HG02938 (cell line): Measurements from ENCODE around the gene SFPQ.
A peak's percentile ranks its signal among the peaks of the same experiment; 100 is the strongest.
"Not testable (repeated sequence)": the region's sequence is repeated elsewhere in the genome, so short reads cannot be mapped to it uniquely, and the experiment has no call there.

Source experiments
- ATAC-seq: cut with Tn5 transposase; IDR thresholded peaks from one replicate; pipeline ENCODE4 v1.9.1; 2021; ENCODE audit warnings: mild to moderate bottlenecking, moderate library complexity; ENCODE audit not compliant: unreplicated experiment

The SFPQ gene, protein sequence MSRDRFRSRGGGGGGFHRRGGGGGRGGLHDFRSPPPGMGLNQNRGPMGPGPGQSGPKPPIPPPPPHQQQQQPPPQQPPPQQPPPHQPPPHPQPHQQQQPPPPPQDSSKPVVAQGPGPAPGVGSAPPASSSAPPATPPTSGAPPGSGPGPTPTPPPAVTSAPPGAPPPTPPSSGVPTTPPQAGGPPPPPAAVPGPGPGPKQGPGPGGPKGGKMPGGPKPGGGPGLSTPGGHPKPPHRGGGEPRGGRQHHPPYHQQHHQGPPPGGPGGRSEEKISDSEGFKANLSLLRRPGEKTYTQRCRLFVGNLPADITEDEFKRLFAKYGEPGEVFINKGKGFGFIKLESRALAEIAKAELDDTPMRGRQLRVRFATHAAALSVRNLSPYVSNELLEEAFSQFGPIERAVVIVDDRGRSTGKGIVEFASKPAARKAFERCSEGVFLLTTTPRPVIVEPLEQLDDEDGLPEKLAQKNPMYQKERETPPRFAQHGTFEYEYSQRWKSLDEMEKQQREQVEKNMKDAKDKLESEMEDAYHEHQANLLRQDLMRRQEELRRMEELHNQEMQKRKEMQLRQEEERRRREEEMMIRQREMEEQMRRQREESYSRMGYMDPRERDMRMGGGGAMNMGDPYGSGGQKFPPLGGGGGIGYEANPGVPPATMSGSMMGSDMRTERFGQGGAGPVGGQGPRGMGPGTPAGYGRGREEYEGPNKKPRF

GRCh38 chr1:35192853-35193664 is at the start of gene SFPQ:
TSS of gene SFPQ (minus strand) at chr1:35193145. CDS start at chr1:35193049, 96 bp downstream.
- peak; percentile 92 for ATAC-seq

DNA sequence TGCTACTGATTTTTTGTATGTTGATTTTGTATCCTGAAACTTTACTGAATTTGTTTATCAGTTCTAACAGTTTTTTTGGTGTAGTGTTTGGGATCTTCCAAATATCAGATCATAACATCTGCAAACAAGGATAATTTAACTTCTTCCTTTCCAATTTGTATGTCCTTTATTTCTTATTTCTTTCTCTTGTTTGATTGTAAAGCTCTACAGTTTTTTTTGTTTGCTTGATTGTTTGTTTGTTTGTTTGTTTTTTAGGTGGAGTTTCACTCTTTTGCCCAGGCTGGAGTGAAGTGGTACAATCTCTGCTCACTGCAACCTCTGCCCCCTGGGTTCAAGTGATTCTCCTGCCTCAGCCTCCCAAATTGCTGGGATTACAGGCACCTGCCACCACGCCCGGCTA is 43.8 kb upstream of the SFPQ start:
- not testable (repeated sequence) for ATAC-seq

DNA sequence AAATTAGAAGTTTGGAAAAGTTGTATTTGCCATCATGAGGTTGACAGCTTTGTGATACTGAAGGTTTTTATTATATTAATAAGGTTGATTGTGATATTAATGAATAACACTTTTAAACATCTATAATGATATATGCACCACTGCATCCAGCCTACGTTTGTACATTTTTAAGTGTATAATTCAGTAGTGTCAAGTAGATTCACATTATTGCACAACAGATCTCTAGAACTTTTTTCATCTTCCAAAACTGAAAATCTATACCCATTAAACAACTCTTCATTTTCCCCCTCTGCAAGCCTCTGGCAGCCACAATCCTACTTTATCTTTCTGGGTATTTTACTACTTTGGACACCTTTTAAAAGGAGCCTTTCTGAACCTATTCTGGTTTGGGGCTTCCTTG is 38.3 kb upstream of the SFPQ start:
- ATAC-seq, result no peak

GRCh38 chr1:35229587-35230360 is 36.8 kb upstream of the SFPQ start:
- no peak for ATAC-seq

DNA sequence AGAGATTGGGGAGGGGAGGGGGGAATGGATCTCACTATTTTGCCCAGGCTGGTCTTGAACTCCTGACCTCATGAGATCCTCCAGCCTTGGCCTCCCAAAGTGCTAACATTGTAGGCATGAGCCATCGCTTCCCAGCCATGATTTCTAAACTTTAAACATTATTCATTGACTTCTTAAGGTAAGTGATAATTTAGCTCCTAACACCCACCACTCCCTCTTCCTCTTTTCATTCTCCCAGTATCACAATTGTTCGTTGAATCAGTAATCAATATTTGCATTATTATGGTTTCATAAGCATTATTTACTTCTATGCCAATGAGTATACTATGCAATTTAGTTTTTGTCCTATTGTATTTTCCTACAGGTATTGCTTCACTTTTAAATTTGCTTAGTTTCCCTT is 33.6 kb upstream of the SFPQ start:
- no peak for ATAC-seq

- ATAC-seq, result no peak
Observed at GRCh38 chr1:35223084-35223630, 30.2 kb upstream of the SFPQ start.

GRCh38 chr1:35222322-35223083 is 29.6 kb upstream of the SFPQ start:
- no peak for ATAC-seq

GRCh38 chr1:35220976-35221375 is 28.0 kb upstream of the SFPQ start:
- no peak for ATAC-seq

DNA sequence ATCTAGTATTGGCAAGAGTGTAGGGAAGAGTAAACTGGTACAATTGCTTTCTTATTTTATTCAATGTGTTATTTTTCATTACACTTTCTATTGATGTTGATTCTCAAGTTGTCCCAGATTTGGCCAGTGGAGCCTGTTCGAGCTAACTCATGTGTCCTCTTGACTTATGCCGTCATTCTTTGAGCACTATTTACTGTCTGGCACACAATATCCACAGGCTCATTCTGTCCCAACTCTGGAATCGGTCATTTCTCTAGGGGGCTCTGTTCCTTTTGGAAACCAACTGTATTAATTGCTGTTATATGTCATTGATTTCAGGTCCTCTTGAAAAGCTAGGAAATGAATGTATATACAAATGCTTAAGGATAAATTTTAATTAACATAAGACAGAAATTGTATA is 22.4 kb upstream of the SFPQ start:
- no peak for ATAC-seq

DNA sequence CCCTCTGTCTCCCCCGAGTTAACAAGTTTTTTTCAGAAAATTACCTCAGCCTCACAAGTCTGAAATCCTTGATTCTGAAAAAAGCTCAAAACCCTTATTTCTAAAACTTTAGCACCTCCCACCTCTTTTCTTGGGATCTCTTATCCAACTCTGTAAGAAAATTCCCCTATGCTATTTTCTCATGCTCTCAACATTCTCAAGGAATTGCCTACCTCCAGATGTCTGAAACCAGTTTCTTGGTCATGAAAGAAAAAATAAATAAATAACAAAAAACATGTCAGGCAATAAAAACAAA is 18.1 kb upstream of the SFPQ start:
- no peak for ATAC-seq

- no peak for ATAC-seq
Observed at GRCh38 chr1:35210321-35211119, 17.6 kb upstream of the SFPQ start.

DNA sequence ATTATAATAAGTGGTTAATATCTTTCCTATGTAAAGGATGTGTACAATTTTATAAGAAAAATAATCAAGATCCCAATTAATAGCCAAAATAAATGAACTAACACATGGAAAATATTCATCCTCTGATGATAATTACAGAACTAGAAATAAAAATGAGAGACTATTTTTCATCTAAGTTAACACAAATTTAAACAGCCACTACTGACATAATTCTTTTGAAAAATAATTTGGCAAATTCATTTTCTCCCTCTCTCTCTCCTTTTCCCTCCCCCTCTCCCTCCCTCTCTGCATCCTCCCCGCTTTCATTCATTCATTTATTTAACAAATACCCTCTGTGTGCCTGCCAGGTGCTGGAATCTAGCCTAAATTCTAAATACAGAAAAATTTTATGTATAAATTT is 10.3 kb upstream of the SFPQ start:
- ATAC-seq, result no peak

- no peak for ATAC-seq
Observed at GRCh38 chr1:35202048-35202719, 9.2 kb upstream of the SFPQ start.

- no peak for ATAC-seq
Observed at GRCh38 chr1:35201631-35202030, 8.7 kb upstream of the SFPQ start.

DNA sequence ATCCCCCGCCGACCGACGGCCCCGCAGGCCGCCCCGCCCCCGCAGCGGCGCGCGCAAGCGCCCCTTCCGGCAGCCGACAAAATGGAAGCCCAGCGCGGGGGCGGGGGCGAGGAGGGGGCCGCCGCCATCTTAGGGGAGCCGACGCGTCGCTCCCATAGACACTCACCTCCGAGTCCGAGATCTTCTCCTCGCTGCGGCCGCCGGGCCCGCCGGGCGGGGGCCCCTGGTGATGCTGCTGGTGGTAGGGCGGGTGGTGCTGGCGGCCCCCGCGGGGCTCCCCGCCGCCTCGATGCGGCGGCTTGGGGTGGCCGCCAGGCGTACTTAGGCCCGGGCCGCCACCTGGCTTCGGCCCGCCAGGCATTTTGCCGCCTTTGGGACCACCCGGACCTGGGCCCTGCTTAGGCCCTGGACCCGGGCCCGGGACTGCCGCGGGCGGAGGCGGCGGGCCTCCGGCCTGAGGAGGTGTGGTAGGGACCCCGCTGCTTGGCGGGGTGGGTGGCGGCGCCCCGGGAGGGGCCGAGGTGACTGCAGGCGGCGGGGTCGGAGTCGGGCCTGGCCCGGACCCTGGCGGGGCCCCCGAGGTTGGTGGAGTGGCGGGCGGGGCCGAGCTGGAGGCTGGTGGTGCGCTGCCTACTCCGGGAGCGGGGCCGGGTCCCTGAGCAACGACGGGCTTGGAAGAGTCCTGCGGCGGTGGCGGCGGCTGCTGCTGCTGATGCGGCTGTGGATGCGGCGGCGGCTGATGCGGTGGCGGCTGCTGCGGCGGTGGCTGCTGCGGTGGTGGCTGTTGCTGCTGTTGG is 691 bp downstream of the SFPQ start:
- ATAC-seq, result peak; percentile 27

DNA sequence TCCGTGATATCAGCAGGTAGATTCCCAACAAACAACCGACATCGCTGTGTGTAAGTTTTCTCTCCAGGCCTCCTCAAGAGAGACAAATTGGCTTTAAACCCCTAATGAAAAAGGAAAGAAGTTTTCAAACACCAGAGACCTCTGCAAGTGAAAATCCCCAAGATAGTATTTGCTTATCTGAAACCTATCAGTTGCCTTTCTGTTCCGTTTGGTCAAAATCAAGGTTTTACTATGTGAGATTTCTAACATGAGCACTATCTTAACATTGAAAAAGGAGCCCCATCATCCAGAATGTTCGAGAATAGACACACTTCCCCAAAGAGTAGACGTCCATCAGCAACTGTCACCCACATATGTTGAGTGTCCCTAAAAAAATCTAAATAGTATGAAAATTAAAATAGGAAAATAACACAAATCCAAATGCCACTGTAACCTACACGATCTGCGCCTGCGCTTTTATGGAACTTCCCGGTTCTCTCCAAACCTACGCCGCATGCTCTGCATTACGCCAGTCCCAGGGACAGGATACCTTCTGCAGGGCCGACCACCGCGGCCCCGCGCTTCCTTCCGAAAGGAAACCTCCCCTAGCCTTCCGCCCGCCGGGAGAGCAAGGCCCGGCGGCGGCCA is 1.4 kb downstream of the SFPQ start:
- ATAC-seq, result no peak

DNA sequence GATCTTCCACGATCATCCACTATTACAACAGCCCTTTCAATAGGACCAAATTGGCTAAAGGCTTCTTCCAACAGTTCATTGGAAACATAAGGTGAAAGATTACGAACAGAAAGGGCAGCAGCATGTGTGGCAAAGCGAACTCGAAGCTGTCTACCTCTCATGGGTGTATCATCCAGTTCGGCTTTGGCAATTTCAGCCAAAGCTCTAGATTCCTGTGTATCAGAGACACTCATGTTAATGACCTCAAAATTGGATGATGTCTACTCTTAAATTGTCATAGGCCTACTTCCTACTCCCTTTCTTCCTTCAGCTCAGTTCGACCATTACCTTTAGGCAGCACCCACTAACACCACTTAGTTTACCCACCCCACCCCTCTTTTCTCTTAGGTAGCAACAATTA is 2.2 kb downstream of the SFPQ start:
- no peak for ATAC-seq
